ENCODE results near the gene SLC35B1.
A peak's percentile ranks its signal among the peaks of the same experiment; 100 is the strongest.

SLC35B1 gene, protein sequence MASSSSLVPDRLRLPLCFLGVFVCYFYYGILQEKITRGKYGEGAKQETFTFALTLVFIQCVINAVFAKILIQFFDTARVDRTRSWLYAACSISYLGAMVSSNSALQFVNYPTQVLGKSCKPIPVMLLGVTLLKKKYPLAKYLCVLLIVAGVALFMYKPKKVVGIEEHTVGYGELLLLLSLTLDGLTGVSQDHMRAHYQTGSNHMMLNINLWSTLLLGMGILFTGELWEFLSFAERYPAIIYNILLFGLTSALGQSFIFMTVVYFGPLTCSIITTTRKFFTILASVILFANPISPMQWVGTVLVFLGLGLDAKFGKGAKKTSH

DNA sequence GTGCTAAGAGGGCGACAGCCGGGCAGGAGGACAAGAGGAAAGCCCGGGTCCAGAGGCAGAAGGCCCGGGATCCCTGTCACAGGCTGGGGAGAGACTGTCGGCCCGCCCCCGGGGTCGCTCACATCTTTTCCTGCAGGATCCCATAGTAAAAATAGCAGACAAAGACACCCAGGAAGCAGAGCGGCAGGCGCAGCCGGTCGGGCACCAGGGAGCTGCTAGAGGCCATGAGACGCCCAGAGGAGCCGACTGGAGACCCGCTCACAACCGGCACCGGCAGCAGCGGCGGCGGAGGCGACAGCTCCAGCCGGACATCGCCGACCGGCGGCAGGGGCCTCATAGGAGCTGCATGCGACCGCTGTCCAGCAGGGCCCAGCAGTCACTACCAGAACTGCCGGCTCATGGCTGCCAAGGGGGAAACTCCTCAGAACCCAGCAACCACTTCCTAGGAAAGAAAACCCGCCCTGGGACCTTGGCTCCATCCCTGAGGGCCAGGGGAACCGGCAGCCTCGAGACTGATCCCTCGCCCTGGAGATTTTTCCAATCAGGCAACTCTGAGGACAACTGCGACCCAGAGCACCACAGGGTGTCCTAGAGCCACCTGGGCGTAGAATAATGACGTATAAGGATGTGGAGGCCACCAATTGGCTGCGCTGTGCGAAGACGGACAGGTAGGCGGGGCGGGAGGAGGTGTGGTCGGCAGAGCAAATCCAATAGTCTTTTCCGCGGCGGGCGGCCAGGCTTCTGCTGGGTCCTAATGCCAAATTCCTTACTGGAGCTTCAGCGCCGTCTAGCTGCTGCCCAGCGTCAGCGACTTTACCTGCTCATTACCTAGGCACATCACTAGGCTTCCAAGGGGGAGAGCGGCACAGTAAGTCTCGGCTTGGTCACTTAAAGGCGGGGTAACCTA, at the start of gene SLC35B1:
TSS of gene SLC35B1 (minus strand) at position 357 of the 907 bp plus-strand sequence. CDS start at position 226, 131 bp downstream.
- DNase-seq = peak; percentile 87 to 93 (median 90)

DNA sequence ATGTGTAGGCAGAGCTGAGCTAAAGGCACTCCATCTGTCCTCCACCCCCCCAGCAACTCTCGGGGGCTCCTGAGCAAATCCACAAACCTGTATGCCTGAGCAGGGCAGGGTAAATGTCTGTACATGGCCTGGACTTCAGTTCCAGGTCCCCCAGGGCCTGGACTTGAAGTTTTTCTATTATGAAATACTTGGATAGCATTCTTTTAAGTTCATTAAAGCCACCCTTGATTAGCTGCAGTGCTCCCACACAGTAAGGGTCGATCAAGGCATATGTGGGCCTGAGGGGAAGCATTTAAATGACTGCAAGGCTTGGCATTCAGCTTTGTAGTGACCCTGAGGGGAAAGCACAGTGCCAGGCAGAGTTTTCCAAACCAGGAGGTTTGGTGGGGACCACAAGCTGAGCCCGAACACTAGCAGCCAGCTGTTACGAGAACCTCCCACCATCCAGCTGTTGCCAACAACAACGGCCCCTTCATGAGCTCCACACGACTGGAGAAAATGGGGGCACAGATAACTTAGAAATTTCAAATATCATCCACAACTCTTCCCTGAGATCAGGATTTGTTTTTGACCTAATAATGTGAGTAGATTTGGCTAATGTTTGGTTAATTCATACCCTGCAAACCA, 49.5 kb upstream of the SLC35B1 start:
- no peak for DNase-seq

DNA sequence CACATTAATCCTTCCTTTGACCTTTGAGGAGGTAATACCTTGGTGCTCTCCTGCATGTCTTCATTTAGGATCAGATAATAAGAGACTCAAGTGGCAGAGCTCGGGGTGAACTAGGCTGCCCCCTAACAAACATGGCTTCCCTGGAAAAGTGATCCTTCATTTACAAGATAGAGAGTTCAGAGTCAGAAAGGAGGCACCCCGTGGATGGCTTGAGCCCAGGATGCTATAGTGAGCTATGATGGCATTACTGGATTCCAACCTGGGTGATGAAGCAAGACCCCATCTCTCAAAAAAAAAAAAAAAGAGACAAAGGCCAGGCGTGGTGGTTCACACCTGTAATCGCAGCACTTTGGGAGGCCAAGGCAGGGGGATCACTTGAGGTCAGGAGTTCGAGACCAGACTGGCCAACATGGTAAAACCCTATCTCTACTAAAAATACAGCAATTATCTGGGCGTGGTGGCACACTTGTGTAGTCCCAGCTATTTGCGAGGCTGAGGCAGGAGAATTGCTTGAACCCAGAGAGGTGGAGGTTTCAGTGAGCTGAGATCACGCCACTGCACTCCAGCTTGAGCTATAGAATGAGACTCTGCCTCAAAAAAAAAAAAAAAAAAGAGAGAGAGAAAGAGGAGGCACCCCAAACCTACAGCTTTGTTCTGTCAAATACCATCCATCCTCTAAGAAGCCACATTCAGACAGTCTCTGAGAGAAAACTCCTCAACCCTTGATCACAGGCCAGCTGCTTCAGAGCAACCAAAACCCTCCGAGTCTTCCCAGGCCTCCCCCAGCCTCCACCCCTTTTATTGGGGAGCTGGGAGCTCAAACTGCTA, 48.8 kb upstream of the SLC35B1 start:
- no peak for DNase-seq

DNA sequence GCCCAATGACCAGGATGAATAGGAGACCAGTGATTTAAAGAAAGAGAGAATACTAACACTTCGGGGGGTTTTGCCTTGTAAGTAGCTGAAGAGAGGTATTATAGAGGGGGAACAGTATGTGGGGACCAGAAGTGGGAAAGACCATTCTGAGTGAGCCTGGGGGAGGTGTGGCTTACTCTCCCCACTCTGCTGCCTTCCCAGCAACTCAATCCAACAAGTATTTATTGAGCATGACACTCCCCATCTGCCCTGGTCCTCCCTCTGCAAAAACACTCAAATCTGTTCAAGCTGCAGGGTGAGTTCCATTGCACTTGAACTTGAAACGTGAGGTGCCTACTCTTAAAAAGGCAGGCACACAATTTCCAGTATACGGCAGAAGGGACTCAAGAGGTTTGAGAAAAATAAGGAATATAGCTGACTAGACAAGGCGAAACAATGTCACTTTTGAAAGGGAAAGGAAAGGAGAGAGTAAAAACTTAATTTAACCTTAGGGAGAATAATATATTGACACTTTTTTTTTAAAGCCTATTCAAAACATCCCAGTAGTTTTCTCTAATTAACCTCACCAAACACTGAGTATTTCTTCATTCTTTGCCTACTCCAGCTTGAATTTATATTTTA, 48.0 kb upstream of the SLC35B1 start:
- no peak for DNase-seq

DNA sequence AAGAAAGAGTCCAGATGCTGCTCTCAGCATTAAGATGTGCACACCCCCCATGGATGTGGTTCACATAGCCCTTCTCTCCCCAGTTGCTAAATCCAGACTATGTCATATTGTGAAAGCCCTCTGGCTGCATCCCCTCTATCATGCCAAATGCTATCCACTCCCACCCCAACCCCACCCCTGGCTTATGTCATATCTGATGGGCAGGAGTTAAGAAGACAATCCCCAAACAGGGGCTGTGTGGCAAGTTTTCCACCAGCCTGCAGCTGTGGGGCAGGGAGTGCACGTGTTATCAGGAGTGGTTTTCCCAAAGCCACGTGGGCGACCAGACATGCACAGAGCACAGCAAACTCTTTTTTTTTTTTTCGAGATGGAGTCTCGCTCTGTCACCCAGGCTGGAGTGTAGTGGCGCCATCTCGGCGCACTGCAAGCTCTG, 46.2 kb upstream of the SLC35B1 start:
- no peak for DNase-seq

DNA sequence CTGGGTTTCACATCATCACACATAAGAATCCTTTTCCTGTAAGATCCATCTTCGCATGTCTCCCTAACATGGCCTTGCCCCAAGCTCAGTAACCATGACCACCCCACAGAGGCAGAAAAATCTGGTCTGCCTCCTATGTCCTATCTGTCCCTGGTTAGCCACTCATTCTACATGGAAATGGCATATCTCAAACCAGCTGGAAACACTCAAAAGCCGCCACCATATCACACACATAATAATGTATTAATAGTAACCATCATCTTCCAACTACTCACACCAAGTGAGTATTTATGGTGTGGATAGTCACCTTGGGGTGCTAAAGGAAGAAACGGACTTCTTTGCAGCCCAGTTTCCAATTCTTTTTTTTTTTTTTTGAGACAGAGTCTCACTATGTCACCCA, 44.7 kb upstream of the SLC35B1 start:
- no peak for DNase-seq

DNA sequence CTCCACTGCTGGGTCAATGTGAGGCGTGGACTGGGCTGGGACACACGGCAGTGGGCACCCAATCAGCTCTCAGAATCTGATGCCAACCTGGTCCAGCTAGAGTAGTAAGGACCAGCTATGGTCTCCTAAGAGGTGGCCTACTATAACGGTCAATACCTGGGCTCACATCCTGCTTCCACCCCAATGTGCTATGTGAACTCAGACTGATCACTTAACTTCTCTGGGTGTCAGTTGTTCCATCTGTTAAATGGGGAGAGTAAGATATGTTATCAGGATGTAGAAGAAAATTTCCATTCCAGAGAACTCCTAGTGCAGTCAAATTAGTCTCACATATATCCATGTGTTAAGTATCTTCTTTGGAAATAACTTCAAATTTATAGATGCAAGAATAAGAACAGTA, 42.0 kb upstream of the SLC35B1 start:
- DNase-seq = no peak

DNA sequence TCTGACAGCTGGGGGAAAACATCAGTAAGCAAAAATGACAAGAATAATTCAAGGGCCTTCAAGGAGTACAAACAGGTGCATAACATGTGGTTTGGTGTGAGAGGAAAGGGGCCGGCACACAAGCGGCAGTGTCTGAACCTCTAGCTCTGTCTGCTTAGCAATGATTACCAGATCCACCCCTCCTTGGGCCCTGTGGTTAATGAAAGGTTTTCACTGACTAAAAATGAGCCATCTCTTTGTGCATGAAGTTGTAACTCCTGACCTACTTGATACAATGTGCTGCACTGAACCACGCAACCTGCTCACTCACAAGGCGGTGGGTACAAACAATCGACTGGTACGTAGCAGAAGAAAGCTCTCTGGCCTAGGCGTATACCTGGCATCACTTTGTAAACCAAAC, 41.0 kb upstream of the SLC35B1 start:
- peak in 1 of 4 experiments; percentile 13 for DNase-seq

DNA sequence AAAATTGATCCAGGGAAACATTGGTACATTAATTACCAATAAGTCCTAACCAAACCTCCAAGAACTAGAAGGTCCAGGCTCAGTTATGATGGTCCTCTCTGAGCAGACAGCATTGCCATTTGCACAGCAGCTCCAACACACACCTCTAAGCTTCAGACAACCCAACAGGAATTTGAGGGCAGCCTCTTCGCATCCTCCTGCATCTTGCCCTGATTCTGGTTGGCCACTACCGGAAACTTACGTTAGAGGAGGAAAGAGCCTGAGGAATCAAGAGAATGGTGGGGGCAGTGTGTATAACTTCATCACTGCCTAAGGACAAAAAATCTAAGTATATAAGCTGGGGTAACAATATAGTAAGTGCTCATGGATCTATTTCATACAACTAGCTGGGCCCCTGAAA, 40.5 kb upstream of the SLC35B1 start:
- DNase-seq = no peak

DNA sequence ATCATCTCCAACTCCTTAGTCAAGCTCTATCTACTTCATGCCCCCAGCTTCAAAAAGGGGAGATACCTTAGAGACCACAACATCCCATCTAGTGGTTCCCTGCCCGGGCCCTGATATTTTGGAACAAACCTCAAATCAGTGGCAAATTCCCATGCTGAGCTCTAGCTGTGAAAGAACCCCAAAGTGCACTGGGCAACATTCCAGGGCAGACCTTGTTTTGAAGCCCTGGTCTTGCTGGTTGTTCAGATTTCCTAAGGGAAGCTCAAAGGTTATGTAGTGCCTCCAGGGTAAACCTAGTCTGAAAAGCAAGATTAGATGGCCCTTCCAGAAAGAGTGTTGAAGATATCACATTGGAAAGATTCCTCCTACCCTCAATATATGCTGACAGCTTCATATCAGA, 39.9 kb upstream of the SLC35B1 start:
- no peak for DNase-seq

DNA sequence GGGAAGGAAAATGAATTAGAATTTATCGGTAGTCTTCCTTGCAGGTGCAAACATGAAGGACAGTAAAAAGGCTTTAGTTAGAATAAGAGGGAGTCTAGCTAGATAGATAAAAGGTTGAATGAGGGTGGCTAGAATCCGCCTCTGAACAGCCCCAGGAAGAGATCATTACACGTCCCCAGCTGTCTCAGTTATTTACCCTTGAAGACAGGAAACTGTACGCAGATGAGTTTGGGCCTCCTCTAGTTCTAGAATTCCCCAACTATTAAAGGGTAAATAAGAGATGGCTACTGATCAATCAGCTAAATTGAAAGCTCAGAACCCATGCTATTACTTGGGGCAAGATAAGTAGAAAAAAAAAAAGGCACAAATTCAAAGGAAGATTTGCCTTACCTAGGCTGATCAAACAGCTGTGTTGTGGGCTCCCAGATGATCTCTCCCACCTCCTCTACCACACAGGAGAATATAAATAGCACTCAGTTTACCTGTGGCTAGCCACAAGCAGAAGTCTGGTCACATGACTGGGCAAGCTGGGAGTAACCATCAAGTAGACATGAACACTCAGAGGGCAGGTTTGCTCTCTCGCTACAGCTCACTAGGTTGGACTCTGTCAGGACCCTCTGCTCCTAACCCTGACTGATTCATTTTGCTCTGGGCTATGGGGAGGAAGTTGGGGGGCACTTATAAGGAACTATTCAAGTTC, 39.2 kb upstream of the SLC35B1 start:
- DNase-seq = no peak

DNA sequence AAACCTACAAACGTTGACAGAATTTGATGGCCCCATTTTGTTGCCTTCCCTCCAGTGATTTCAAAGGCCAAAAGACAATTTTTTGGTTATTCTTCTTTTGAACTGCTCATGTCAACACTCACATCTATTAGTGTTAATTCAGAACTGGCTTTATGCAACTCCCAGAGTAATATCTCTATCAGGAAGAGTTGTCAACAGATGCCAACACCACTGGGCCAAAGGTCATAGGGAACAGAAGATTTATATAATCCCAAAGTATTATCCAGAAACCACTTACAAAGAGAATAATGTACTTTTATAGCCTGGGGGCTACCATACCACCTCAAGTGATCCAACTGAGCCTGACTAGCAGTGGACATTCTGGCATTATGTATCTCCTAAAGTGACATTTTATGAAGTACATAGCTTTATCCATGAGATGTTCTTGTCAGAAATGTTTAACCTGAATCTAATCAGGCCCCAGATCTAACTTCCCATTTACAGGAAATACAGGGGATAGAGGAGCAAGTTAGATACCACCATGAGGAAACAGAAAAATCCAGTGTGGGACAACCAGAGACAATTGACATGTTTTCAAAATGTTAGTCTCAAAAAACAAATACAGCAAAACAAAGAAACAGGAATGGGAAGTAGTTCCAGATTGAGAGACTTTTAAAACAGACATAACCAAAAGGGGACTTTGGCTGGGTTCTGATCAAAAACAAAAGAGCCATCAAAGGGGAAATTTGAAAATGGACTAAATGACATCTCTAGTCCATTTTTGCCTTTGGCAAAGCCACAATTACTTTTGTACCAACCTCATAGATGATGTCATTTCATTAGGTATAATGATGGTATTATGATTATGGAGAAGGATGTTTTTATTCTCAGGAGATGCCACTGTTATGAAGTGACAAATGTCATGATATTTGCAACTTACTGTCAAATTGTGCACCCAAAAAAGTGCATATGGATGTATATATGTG, 37.7 kb upstream of the SLC35B1 start:
- no peak for DNase-seq

DNA sequence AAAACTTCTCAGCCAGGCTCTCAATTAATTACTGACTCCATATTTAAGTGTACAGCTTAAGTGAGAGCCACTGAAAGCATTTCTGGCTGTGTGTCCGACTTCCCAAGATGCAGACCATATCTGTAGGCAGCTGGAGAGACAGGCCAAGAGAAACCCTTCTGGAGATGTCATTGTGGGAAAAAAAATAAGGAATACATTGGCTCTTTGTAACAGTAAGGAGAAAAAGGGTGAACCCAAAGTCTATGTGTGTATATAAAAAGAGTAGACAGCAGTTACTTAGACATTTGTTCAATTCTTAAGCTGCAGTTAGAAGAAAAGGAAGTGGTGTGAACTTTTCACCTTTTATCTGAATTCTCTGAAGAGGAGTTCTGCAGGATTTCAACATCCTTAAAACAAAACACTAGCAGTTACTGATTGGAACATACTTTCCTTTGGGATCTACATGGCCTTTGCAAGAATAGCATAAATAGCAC, 34.4 kb upstream of the SLC35B1 start:
- no peak for DNase-seq

DNA sequence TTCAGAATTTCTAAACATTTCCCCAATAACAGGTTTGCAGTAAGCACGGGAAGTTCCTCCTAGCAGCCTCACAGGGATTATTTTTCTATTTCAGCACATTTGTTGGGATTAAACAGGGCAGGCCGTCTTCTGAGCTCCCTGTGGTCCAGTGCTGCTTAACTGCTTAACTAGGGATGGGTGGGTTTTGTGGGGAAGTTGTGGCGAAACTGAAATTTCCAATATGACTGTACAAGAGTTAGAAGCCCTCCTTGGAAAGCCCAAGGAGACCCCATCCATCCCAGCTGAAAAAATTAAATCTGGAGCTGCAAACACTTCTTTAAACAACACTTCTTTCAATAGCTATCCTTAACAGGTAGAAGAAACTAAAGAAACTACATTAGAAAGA, 33.9 kb upstream of the SLC35B1 start:
- DNase-seq = no peak

DNA sequence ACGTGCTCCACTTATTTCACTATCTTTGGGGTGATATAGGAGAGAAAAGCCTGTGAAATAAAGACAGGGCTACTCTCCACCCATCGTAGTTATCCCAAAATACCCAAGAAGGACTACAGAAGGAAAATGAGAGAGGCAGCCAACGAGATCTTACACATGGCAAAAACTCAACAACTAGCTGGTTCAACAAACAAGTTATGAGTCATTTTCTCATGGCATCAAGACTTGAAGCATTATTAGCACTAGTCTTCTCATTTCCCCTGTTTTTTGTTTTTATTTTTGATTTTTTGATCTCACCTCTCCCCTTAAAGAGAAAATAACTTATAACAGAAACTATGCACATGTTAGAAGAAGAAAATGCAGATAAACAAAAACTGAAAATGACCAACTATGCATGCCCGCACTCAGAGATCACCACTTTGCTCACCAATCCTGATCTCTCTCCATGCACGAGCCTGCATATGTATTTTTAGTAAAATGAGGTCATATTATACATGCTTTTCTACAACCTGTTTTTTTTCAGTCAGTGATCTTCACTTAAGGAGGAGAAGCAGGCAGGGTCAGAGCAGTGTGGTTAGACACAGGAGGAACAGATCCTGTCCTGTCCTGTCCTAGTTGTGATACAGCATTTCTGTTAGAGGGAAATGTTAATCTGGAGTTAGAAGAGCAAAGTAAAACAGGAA, 33.4 kb upstream of the SLC35B1 start:
- DNase-seq = no peak

DNA sequence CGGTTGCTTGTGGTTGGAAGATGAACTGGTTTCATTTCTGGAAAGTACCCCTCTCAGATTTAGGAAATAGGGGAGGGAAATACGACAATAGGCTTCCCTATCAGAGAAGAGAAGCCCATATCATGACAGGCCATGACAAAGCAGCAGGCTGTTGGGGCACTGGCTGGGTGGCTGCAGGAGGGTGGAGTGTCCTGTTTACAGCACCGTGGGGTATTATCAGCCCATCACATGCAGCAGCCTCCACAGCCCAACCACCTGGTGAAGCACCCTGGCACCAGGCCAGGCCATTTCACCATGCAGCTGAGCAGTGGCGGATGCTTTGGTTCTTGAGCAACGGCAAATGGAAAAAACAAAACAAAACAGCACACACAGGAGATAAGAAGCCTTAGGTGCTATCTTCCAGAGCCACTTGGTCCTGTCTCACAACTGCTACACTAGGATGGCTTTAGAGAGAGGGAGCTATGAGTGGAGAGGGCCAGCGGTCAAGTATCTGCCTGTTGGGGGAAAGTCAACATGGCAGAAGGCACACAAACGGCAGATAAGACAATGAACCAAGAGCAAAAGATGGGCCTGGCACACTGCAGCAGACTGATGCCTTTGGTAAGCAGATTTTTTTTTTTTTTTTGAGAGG, 32.0 kb upstream of the SLC35B1 start:
- peak; percentile 37 to 95 (median 72) for DNase-seq

DNA sequence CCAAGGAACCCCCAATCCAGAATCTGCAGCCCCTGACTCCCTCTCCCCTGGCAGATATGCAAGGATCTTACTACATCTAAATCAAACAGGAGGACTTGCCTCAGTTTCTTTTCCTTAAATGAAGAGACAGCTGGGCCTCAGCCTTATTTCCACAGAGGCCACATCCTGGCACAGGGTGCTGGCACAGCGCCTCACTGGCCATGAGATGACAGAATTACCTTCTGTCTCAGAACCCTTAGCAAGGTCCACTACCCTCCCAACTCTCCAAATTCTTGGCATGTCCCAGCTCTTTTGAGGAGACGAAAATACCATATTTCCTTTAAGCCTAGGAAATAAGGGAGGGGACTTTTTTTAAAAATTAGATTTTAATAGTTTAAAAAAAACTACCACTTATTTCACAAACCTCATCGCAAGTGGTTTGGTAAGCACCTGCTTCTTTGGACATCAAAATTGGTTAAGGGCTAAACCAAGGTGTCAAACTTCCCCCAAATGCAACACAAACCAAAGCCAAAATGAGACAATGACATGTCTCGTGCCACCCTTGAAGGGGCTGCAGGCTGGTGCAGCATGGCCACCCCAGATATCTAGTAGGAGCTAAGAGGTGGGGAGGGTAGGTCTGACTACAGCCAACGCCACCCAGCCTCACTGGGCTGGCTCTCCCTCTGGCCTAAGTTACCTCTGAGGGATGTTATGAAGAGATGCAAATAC, 30.8 kb upstream of the SLC35B1 start:
- no peak for DNase-seq
